Stomach smooth muscle (tissue), 2 donors: ENCODE measurements around the gene CHD1L.
"Not testable (repeated sequence)": the region's sequence is repeated elsewhere in the genome, so short reads cannot be mapped to it uniquely, and the experiment has no call there.

Experiments used
- H3K27ac ChIP-seq: one replicate; pipeline ENCODE4 v1.7.0; 2013; ENCODE audit warnings: mild to moderate bottlenecking, low read length, inconsistent platforms
- H3K27me3 ChIP-seq, 2 donors: one replicate each; pipeline ENCODE4 v1.7.0; 2013; ENCODE audit warnings: low read length in 2 of 2; ENCODE audit not compliant: insufficient read depth in 2 of 2, control insufficient read depth in 1 of 2
- H3K36me3 ChIP-seq, 2 donors: one replicate each; pipeline ENCODE4 v1.7.0; 2013; ENCODE audit warnings: low read length in 2 of 2; ENCODE audit not compliant: control insufficient read depth in 2 of 2, insufficient read depth in 2 of 2
- H3K4me1 ChIP-seq: one replicate; pipeline ENCODE4 v1.7.0; 2013; ENCODE audit warnings: low read length; ENCODE audit not compliant: control insufficient read depth, insufficient read depth
- H3K4me3 ChIP-seq, 2 donors: one replicate each; pipeline ENCODE4 v1.7.0; 2013; ENCODE audit warnings: low read length in 2 of 2
- H3K9ac ChIP-seq, 2 donors: one replicate each; pipeline ENCODE4 v1.7.0; 2013; ENCODE audit warnings: low read length in 2 of 2, mild to moderate bottlenecking in 1 of 2
- H3K9me3 ChIP-seq, 2 donors: one replicate each; pipeline ENCODE4 v1.7.0; 2013; ENCODE audit warnings: low read length in 2 of 2; ENCODE audit not compliant: control insufficient read depth in 2 of 2
- donor health status: healthy.
- donor health status: Pancreatic carcinoma.

CHD1L gene

DNA sequence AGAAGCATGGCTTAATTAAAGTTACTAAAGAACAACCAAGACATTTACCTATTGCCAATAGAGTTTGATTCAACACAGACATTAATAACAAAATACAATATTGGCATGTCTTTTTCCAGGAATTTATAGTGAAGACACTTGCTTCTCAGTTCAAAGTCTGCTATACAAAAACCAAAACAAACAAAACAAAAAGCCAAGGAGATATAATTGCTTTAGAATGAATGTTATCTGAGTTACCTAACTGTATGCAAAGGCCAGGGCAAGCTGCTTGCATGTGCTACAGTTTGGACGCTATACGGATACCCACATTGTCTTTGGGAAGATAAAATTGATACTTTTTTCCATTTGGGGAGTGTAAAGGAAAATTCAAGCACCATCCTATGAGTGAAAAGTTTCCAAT is 30.9 kb upstream of the CHD1L start:
- no peak overlapping the region for H3K4me3 ChIP-seq
- no peaks in the 10 kb centered on the region for H3K4me1 ChIP-seq
- no peak overlapping the region for H3K27ac ChIP-seq
- no peak overlapping the region for H3K9ac ChIP-seq
- no peaks in the 10 kb centered on the region for H3K27me3 ChIP-seq
- no peaks in the 10 kb centered on the region for H3K36me3 ChIP-seq
- no peaks in the 10 kb centered on the region for H3K9me3 ChIP-seq

GRCh38 chr1:147213271-147213670 is 29.2 kb upstream of the CHD1L start:
- H3K36me3 ChIP-seq, result no peaks in the 10 kb centered on the region
- H3K4me3 ChIP-seq, result no peak overlapping the region
- H3K27me3 ChIP-seq, result no peaks in the 10 kb centered on the region
- H3K27ac ChIP-seq, result no peak overlapping the region
- H3K9me3 ChIP-seq, result no peaks in the 10 kb centered on the region
- H3K9ac ChIP-seq, result no peak overlapping the region
- no peaks in the 10 kb centered on the region for H3K4me1 ChIP-seq

GRCh38 chr1:147214325-147214724 is 28.2 kb upstream of the CHD1L start:
- Histone ChIP-seq H3K36me3 (no peaks in the 10 kb centered on the region), H3K27ac (no peak overlapping the region), H3K27me3 (no peaks in the 10 kb centered on the region), H3K4me1 (no peaks in the 10 kb centered on the region), H3K9me3 (no peaks in the 10 kb centered on the region), H3K4me3 (no peak overlapping the region), H3K9ac (no peak overlapping the region)

DNA sequence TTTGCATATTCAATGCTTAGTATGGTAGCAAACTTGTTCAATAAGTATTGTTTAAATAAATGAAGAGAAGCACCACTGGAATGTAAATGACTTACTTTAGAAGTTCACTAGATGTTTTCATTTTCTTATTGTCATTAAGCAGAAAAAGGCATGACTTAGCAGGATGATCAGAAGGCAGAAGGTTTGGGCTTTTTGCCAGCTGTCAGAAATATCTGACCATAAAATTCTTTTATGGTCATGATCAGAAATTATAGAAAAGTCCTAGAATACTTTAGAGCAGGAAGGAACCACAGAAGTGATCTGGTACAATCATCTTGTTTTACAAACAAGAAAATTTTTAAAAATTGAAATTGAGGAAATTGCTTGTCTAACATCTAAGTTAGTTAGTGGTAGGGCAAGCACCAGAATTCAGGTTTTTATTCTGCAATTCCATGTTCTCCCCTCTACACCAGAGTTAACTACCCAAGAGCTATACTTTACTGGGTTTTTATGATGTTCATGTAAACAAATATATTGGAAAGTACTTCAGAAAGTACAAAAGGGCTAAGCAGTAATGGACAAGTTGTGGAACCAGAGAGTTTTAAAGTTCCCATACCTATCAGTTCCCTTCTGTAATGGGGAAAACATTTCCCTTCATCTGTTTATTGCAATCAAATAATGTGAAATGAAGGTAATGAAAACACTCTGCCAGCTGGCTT is 27.5 kb upstream of the CHD1L start:
- Histone ChIP-seq H3K4me3 (no peak overlapping the region), H3K9ac (no peak overlapping the region), H3K4me1 (no peaks in the 10 kb centered on the region), H3K27ac (no peak overlapping the region), H3K9me3 (no peaks in the 10 kb centered on the region), H3K27me3 (no peaks in the 10 kb centered on the region), H3K36me3 (no peaks in the 10 kb centered on the region)

- Histone ChIP-seq H3K27ac (no peak overlapping the region), H3K36me3 (no peaks in the 10 kb centered on the region), H3K4me1 (no peaks in the 10 kb centered on the region), H3K9me3 (no peaks in the 10 kb centered on the region), H3K9ac (no peak overlapping the region), H3K4me3 (no peak overlapping the region), H3K27me3 (no peaks in the 10 kb centered on the region)
Measured at GRCh38 chr1:147215540-147215916, 27.0 kb upstream of the CHD1L start.

GRCh38 chr1:147216124-147216523 is 26.4 kb upstream of the CHD1L start:
- no peaks in the 10 kb centered on the region for H3K9me3 ChIP-seq
- no peaks in the 10 kb centered on the region for H3K36me3 ChIP-seq
- H3K9ac ChIP-seq, result no peak overlapping the region
- no peak overlapping the region for H3K27ac ChIP-seq
- no peaks in the 10 kb centered on the region for H3K27me3 ChIP-seq
- H3K4me3 ChIP-seq, result no peak overlapping the region
- no peaks in the 10 kb centered on the region for H3K4me1 ChIP-seq

GRCh38 chr1:147217141-147217540 is 25.3 kb upstream of the CHD1L start:
- no peaks in the 10 kb centered on the region for H3K4me1 ChIP-seq
- H3K9me3 ChIP-seq, result no peaks in the 10 kb centered on the region
- no peaks in the 10 kb centered on the region for H3K36me3 ChIP-seq
- no peaks in the 10 kb centered on the region for H3K27me3 ChIP-seq
- H3K9ac ChIP-seq, result no peak overlapping the region
- no peak overlapping the region for H3K27ac ChIP-seq
- H3K4me3 ChIP-seq, result no peak overlapping the region

GRCh38 chr1:147218606-147219005 is 23.9 kb upstream of the CHD1L start:
- H3K4me1 ChIP-seq, result no peaks in the 10 kb centered on the region
- H3K4me3 ChIP-seq, result no peak overlapping the region
- no peak overlapping the region for H3K9ac ChIP-seq
- no peak overlapping the region for H3K27ac ChIP-seq
- no peaks in the 10 kb centered on the region for H3K36me3 ChIP-seq
- no peaks in the 10 kb centered on the region for H3K9me3 ChIP-seq
- no peaks in the 10 kb centered on the region for H3K27me3 ChIP-seq

DNA sequence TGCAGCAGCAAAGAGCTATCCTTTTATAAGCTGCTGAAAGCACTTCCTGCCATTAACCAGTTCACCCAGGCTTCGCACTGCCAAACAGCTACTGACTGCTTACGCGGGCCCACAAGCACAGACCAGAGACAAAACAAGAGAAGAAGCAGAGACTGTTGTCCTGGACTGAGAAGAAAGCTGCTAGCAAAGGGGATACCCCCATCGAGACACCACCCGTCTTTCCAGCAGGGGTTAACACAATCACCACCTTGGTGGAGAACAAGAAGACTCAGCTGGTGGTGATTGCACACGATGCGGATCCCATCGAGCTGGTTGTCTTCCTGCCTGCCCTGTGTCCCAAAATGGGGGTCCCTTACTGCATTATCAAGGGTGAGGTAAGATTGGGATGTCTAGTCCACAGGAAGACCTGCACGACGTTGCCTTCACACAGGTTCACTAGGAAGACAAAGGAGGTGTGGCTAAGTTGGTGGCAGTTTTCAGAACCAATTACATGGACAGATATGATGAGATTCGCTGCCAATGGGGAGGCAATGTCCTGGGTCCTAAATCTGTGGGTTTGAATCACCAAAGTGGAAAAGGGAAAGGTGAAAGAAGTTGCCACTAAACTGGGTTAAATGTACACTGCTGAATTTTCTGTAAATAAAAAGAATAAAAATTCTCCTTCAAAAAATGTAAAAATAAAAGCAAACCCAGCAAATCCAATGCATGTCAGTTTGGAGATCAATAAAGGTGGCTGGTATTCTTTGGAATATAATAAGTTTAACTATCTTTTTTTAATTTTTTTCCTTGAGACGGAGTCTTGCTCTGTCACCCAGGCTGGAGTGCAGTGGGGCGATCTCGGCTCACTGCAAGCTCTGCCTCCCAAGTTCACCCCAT is 18.5 kb upstream of the CHD1L start:
- peaks cover 6% of the 10 kb centered on the region for H3K4me1 ChIP-seq
- no peaks in the 10 kb centered on the region for H3K36me3 ChIP-seq
- no peak overlapping the region for H3K27ac ChIP-seq
- no peaks in the 10 kb centered on the region for H3K9me3 ChIP-seq
- H3K9ac ChIP-seq, result no peak overlapping the region
- H3K4me3 ChIP-seq, result no peak overlapping the region
- H3K27me3 ChIP-seq, result no peaks in the 10 kb centered on the region

DNA sequence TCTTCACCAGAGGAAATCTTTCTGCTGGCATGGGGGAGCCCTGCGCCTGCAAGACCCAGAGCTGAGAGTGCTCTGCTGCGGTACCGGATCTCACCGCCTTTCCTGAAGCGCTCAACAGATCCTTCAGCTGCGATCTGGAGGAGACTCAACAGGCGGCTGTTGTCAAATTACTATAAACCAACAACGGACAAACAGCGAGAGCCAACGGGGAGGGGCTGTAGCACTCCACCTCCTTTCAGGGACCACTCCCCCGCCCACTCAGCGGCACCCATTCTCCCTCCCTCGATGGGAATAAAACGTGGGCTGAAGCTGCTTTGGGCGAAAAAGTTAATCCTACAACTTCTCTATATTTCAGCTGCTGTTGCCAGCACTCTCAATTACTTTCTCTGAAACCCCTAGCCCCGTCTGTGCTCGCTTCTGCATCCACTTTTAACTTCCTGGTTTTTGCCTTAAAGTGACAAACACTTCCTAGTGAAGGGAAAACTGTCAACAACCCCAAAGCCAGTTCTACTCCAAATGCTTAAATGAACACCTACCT is 17.2 kb upstream of the CHD1L start, which contains the start of gene FMO5:
Gene FMO5 (minus strand): TSS at position 147 of the 538 bp plus-strand sequence. CDS start 310 bp downstream, outside the sequence.
- Histone ChIP-seq H3K9ac (peak within 1 kb of the TSS; percentile 75 to 77), H3K4me1 (peaks cover 6% of the 10 kb centered on the region), H3K27me3 (no peaks in the 10 kb centered on the region), H3K9me3 (no peaks in the 10 kb centered on the region), H3K4me3 (peak within 1 kb of the TSS; percentile 86 to 89), H3K36me3 (no peaks in the 10 kb centered on the region), H3K27ac (peak within 1 kb of the TSS; percentile 58)

DNA sequence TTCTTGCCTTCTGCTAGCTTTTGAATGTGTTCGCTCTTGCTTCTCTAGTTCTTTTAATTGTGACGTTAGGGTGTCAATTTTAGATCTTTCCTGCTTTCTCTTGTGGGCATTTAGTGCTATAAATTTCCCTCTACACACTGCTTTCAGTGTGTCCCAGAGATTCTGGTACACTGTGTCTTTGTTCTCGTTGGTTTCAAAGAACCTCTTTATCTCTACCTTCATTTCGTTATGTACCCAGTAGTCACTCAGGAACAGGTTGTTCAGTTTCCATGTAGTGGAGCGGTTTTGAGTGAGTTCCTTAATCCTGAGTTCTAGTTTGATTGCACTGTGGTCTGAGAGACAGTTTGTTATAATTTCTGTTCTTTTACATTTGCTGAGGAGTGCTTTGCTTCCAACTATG is 11.5 kb upstream of the CHD1L start:
- not testable (repeated sequence) for H3K4me1 ChIP-seq, H3K27ac ChIP-seq, H3K9ac ChIP-seq, H3K36me3 ChIP-seq, H3K27me3 ChIP-seq, H3K9me3 ChIP-seq, H3K4me3 ChIP-seq
